Globus pallidus (tissue), 1 donor: ENCODE data around the gene KAT7.

Experiments
- DNase-seq: peaks from one replicate; pipeline ENCODE4 v3.0.0-alpha.2; 2015; ENCODE audit warnings: low spot score

Gene KAT7

GRCh38 chr17:49872754-49873377 lies 84.4 kb downstream of the KAT7 start:
- no peak for DNase-seq

- no peak for DNase-seq
Observed at GRCh38 chr17:49873466-49873865, 85.0 kb downstream of the KAT7 start.

- DNase-seq, result no peak
Observed at GRCh38 chr17:49873926-49874325, 85.4 kb downstream of the KAT7 start.

DNA sequence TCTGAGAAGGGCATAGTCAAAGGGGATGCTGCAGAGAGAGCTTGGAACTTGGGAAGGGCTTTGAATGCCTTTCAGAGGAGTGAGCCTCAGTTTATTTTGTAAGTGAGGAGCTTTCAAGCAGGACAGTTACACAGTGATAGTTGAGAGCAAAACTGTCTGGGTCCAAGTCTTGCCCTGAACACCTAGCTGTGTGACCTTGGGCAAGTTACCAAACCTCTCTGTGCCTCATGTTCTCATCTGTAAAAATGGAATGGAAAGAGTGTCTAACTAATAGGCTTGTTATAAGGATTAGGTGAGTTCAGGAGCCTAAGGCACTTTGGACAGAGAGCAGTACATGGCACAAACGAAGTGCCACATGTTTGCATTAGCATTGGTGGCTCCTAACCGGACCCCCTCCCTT lies 86.4 kb downstream of the KAT7 start:
- DNase-seq, result no peak

DNA sequence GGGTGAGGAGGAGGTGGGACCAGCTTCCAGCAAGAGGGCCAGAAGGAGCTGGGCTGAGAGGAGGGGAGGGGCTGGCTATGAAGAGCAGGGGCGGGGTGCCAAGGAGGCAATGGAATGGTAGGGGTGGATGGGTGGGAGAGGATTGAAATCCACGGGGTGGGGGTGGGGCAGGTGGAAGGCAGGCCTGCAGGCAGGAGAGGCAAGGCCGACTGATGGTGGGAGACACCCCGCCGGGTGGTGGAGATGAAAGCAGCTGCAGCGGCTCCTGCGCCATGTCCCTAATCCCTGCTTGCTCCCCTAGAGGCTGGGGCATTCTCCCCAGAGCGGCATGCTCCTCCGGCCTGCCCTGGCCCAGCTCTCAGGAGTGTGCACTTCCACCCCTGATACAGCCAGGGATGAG lies 87.2 kb downstream of the KAT7 start:
- DNase-seq, result no peak

DNA sequence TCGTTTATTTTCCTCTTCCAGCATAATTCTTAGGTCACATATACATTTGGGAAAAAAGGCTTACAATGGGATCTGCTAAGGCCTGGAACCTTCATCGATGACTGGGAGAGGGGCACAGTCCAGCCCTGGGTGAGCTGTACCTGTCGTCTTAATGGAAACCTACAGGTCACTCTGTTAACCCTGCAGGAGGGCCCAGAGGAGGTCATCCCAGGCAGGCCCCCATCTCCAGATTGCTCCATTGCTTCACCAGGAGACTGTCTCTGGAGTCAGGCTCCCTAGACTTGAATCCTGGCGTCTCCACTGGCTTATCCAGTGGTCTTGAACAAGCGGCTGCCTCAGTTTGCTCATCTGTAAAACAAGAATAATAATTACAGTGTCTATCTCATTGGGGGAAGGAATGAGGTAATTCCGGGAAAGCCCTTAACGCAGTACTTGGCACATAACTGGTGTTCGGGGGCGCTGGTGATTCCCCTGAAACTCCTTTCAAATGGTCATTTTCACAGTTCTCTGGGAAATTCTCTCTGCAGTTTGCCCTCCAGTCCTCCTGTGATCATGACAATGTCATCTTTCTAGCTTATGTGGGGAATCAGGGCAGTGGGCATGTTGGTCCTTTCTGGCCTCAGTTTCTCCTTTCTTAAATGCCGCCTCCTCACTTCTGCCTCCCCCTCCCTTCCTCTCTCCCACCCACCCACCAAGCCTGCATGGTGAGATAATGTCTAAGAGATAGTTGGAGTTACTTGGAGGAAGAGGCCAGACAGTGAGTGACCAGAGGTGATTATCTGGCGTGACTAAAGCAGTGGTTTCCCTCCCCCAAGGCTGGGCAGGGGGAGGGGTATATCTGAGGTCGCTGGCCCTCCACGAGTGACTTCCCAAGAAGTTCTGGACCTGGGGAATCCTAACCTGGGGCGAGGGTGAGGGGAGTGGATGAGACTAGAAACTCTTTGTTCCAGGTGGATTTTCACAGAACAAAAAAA lies 90.7 kb downstream of the KAT7 start:
- DNase-seq, result no peak

DNA sequence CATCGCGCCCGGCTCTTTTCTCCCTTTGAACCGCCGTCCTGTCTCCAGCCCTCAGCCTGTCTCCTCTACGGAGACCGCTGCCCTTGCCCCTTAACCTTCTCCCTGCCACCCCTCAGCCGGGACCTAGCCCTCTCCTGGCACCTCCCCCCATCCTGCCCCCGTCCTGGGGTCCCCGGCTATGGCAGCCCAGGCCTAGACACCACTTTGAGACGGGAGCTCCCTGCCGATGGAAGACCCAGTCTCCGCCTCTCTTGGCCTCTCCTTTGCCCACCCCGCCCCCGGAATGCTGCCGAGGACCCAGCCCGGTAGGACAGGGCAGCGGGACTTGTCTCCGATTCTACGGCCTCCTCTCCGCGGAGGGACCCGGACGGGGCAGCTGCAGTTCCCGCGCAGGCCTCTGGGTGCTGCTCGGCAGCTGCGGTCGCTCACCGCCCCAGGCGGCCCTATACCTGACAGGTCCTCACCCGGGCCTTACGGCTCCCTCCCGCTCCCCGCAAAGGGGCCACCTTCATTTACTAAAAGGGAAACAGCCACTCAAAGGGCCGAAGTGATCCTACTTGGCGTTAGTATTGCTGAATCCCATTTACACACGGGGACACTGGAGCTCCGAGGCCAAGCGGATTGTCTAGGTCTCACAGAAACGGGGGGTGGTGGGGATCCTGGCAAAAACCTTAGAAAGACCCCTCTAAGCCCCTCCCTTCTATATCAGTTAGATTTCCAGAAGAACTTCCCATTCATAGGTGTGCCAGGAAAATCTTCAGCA lies 92.0 kb downstream of the KAT7 start:
- peak; percentile 16 for DNase-seq

GRCh38 chr17:49881054-49881402 lies 92.5 kb downstream of the KAT7 start:
- DNase-seq, result no peak

DNA sequence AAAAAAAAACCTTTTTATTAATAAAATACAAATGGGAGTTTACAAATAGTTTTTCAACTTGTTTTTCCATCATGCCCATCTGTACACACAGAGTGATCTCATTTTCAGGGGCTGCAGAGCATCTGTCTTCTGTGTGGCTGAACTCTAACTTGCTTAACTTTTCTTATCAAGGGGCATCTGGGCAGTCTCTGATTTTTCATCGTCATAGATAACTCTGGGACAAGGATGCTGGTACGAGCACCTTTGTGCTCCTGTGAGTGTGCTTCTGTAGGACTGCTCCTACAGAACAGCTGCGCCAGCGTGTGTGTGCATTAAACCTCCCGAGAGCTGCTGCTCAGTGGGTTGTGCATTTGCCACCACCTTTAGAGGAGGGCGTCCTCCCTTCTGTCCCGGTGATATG lies 94.0 kb downstream of the KAT7 start:
- no peak for DNase-seq
